Heart left ventricle (tissue), 13 donors: ENCODE measurements around the gene GRM1.

Source experiments
- CTCF ChIP-seq, 12 donors: fragments of 200-600 bp; sonication (generic) in 4 of 12; IDR thresholded peaks; one replicate each; pipeline versions ENCODE4 v1.5.0 to v1.8.0; 2018 to 2022; ENCODE audit warnings: antibody characterized with exemption in 12 of 12, mild to moderate bottlenecking in 5 of 12
- POLR2A ChIP-seq, 2 donors: fragments of 450-650 bp; IDR thresholded peaks; one replicate each; pipeline ENCODE4 v1.6.1; 2017; ENCODE audit warnings: antibody characterized with exemption in 2 of 2, mild to moderate bottlenecking in 2 of 2, moderate library complexity in 2 of 2
- donor health status: ischemic (EF 13 %, LVEDD 7.1; RV severe dilation, severe dysfunction).
- donor health status: DM: no; HTN: yes; CAD: no.
- donor health status: DM: no; HTN: no; CAD: no.
- donor health status: ischemic (EF 25% LVEDD 6.9; RV normal size, moderate dysfunction).
- donor health status: ischemic (EF 25% LVEDD 5.7; RV mildly dilated, moderate dysfunction).
- donor health status: ischemic (EF 35%, LVEDD 5.7; RV mildly dilated, moderate dysfunction).
- donor health status: nonischemic (EF 11% LVEDD 7.7; RV severe dilation, severe dysfunction).
- donor health status: DM: yes; HTN: yes; CAD: no.
- donor health status: PGD.
- donor health status: ischemic (EF 29% LVEDD 5.4; RV normal size, mild dysfunction).
- donor health status: nonischemic (EF 23%, LVEDD 6.1; RV moderate dilation, normal function).

- TF ChIP-seq POLR2A (IDR thresholded peaks at IDR 0.05) (no peak), CTCF (IDR thresholded peaks at IDR 0.05) (no peak)
These were observed 239.1 kb downstream of the GRM1 start for GRCh38 chr6:146267946-146268345.
